Dermis microvascular lymphatic vessel endothelial cell (primary cell): ENCODE data around the gene CYB561. TPM values are rescaled to one million over a fixed set of nuclear protein-coding genes. Genes with fewer than 3 reads are reported as not detected.

Experiments used
- DNase-seq, 2 donors: peaks; one replicate each; pipeline versions ENCODE4 v3.0.0 to v3.0.0-alpha.2; 2010; ENCODE audit warnings: low read depth in 2 of 2
- total RNA-seq: library from RNA; depleted of rRNA; stranded (reverse); fragments of >200 nt; gene quantifications from 2 replicates; pipeline ENCODE4 v1.2.1, GENCODE V29; 2014

Gene CYB561
- total RNA-seq, 1 donor from 2014 or later, result 8.3 TPM

GRCh38 chr17:63452046-63452961 is 6.2 kb upstream of the CYB561 start:
- no peak for DNase-seq

GRCh38 chr17:63451150-63451549 is 5.0 kb upstream of the CYB561 start:
- DNase-seq, result no peak

GRCh38 chr17:63450551-63450950 is 4.4 kb upstream of the CYB561 start:
- DNase-seq, result peak in 1 of 2 donors; percentile 92

GRCh38 chr17:63448655-63449054 is 2.5 kb upstream of the CYB561 start:
- DNase-seq, result no peak

GRCh38 chr17:63447471-63448009 is 1.4 kb upstream of the CYB561 start:
- peak in 1 of 2 donors; percentile 60 for DNase-seq

GRCh38 chr17:63446753-63447470 is 806 bp upstream of the CYB561 start:
- peak in 1 of 2 donors; percentile 89 for DNase-seq

- DNase-seq, result peak in 1 of 2 donors; percentile 74
Observed at GRCh38 chr17:63445571-63445953, 544 bp downstream of the CYB561 start.

- DNase-seq, result no peak
Observed at GRCh38 chr17:63445065-63445464, 1.0 kb downstream of the CYB561 start.

- DNase-seq, result no peak
Observed at GRCh38 chr17:63444457-63444856, 1.6 kb downstream of the CYB561 start.

- no peak for DNase-seq
Observed at GRCh38 chr17:63443053-63443452, 3.1 kb downstream of the CYB561 start.

- no peak for DNase-seq
Observed at GRCh38 chr17:63442549-63443035, 3.5 kb downstream of the CYB561 start.

GRCh38 chr17:63442074-63442473 is 4.0 kb downstream of the CYB561 start:
- no peak for DNase-seq

- no peak for DNase-seq
Observed at GRCh38 chr17:63441654-63442053, 4.5 kb downstream of the CYB561 start.

GRCh38 chr17:63440770-63441335 is 5.3 kb downstream of the CYB561 start:
- DNase-seq, result no peak

GRCh38 chr17:63440127-63440769 is 5.9 kb downstream of the CYB561 start:
- no peak for DNase-seq

GRCh38 chr17:63439687-63440086 is 6.4 kb downstream of the CYB561 start:
- DNase-seq, result peak; percentile 53 to 64

- no peak for DNase-seq
Observed at GRCh38 chr17:63438092-63439051, 7.7 kb downstream of the CYB561 start.

GRCh38 chr17:63437287-63438091 is 8.6 kb downstream of the CYB561 start:
- DNase-seq, result no peak

- peak; percentile 52 to 75 for DNase-seq
Observed at GRCh38 chr17:63436523-63437110, 9.5 kb downstream of the CYB561 start.
